ENCODE data around the gene TSPAN17.

Gene TSPAN17

GRCh38 chr5:176643491-176644219 is 3.6 kb upstream of the TSPAN17 start:
- DNase-seq: no peak

DNA sequence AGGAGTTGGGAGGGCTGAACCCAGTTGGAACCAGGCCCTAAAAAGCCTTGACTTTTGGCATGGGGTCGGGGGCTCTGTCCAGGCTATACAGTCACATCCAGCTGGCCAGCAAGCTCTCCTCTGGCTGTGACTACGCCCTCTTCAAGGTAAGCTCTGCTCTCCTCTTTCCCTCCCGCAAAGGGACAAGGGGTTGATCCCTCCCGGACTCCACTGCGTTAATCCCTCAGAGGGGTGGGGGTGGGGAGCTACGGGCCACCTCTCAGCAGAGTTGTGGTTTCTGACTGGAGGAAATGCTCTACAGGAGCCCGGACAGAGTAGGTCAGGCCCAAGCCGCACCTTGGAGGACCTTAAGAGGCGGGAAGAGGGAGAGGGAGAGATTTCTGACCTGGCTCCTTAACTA is 3.0 kb upstream of the TSPAN17 start:
- DNase-seq: no peak

- DNase-seq: no peak
Measured at GRCh38 chr5:176644878-176645670, 2.2 kb upstream of the TSPAN17 start.

DNA sequence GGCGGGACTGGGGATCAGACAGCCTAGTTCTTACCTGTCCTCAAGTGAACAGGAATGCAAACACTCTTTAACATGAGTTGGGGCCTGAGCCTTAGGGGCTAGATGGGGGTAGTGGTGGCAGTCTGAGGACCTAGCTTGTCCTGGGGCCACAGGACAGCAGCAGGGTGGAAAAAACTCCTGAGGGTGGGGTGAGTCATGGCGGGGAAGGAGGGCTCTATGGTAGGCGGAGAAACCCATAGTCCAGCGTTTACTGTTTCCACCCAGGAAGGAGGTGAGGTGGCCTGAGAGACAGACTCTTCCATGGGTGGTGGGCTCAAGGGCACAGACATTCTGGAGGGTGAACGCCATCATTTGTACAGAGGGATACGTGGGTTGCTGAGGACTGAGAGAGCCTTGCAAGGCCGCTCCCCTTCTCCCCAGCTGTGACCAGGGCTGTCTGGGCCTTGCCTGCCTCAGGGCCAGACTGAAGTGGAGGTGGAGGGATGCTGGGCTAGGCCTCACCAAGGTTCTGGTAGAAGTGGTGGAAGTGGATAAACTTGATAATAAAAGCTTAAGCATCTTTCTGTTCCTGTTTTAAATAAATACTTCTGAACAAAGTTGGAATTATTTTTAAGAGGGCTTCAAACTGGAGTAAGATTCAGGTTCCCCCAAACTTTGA is 1.1 kb upstream of the TSPAN17 start:
- no peak for DNase-seq

DNA sequence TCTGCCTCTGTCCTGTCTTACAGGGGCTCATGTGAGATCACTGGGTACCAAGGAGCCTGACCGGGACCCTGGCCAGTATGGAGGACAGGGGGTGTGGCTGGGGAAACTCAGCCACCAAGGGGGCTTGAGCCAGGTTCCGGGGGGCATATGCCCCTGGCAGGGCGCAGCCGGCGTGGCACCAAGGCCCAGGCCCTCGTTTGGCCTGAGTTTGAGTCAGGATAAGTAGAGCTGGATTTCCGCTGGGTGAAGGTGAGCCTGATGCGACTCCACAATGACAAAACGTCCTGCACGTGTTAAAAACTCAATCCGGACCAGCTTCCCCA is 616 bp upstream of the TSPAN17 start:
- no peak for DNase-seq

GRCh38 chr5:176647843-176648473 is 674 bp downstream of the TSPAN17 start:
- DNase-seq: no peak

DNA sequence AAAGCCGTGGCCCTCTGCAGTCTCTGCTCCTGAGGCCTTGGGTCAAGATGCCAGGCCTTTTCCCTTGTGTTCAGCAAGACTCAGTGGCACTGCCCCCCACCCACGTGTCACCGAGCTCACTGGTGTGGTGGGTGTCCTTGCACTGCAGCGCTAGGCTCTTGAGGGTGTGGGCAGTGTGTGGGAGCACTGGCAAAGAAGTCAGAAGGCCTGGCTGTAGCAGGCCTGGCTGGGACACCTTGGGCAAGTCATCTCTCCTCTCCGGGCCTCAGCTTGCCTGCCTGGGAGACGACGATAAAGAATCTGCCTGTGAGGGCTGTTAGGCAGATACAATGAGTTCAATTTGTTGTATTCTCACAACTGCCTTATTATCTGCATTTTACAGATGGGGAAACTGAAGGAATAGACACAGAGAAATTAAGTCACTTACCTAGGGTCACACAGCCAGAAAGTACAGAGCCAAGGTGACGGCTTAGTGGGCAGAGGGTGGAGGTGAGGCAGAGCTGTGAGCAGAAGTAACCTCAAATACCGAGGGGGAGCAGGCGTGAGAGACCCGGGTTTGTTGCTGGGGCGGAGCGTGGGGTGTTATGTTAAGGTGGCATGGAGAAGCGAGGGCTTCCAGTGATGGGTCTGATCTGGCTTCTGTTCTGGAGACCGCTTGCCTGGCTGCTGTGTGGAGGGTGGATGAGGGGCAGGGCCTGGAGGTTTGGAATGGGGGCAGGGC is 1.4 kb downstream of the TSPAN17 start:
- DNase-seq: no peak

- DNase-seq: no peak
Measured at GRCh38 chr5:176650354-176650884, 3.1 kb downstream of the TSPAN17 start.

GRCh38 chr5:176651472-176651980 is 4.2 kb downstream of the TSPAN17 start:
- no peak for DNase-seq

- DNase-seq: no peak
Measured at GRCh38 chr5:176652136-176652535, 4.9 kb downstream of the TSPAN17 start.

DNA sequence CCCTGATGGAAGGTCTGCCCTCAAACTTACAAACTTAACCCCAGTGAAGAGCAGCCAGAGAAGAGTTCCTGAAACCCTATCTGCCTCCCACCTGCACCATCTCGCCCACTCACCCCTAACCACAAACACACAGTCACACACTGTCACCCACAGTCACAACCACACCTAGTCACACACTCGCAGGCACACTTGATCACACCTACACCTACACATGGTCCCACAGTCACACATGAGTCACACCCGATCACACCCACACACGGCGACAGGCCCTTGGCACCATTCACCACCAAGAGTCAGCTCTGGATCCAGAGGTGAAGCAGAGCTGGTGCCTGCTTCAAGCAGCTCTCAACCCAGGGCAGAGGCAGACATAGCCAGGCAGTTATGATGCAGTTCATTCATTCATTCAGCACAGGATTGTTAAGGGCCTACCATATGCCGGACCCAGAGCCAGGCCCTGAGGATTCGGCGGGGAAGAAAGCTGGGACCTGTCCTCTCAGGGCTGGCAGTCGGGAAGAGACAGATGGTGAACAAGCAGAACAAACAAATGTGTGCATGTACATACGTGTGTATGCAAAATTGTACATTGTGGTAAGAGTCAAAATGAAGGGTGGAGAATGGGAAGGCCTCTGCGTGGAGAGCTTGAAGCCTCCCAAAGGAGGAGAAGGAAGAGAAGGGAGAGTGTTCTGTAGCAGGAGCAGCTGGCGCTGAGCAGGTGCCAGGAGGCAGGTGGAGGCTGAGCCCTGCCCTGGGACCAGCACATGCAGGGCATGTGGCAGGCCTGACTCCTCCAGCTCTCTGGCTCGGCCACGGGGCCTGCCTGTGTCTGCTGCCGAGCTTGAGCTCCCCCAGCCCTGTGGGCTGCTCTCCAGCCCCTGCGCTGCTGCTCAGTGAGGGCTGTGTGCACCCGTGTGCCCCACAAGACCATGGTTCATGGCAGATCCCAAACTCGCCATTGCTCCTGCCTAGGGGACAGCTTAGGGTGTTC is 6.4 kb downstream of the TSPAN17 start:
- DNase-seq: no peak

DNA sequence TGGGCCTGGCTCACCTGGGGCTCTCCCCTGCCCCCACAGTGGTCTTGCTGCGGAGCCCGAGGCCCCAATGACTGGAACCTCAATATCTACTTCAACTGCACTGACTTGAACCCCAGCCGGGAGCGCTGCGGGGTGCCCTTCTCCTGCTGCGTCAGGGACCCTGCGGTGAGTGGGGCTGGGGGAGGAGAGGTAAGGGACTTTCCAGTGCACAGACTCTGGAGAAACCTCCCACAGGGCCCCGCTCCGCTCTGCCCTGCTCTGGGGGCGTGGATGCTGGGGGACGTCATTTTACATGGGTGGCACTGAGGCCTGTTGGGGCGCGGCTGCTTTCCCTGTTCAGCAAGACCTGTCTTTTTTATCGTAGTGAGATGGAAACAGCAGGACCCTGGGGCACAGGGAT is 7.6 kb downstream of the TSPAN17 start:
- no peak for DNase-seq

GRCh38 chr5:176656467-176656990 is 9.2 kb downstream of the TSPAN17 start:
- no peak for DNase-seq

DNA sequence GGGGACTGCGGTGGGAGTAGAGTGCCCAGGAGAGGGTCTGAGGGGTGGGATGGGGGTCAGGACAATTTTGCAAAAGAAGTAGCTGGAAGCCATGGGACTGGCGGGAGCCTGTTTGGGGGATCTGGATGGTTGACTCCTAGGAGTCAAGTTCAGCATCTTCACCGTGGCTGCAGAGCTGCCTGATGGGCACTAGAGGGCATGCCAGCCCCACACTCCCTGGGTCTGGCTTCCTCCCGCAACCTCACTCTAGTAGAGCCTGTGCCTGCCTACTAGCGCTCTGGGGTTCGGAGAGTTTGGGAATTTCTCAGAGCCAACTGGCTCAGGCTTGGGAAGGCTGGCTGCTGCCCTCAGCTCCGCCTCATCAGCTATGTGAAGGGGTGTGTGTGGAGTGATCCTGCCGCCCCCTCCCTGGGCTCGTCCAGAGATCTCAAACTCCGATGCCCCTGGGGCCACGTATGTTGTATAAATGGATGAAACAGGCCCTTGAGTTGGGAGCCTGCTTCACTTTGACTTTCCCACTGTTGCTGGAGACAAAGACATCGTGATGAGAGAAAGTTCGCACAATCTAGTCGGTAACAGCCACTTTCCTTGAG is 10.8 kb downstream of the TSPAN17 start:
- DNase-seq: peak in 1 of 2 experiments; percentile 23

DNA sequence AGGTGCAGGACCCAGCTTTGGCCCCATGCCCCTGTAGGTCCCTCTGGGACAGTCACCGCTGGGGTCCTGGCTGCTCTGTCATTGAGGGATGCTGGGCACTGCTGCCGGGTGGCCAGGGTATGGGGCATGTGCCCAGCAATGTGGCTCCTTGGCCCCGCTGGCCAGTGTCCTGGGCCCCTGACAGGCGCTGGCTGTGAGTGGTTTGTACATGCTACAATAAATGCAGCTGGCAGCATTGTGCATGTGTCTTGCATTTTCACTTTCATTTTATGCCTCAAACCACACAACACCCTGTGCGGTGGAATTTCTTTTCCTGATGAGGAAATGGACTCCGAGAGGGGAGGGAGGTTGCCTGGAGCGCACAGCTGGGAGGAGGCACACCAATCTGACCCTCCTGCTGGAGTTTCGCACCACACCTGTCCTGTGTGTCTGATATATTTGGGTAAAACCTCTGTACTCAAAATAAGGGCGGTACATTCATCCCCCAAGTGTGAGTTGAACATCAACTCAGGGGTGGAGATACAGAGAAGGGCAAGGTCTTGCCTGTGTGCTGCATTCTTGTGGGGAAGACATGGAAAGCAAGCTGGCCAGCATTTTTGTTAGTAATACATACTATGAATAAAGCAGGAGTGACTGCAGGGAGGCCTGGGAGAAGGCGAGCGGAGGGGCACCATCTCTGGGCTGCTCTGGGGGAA is 11.7 kb downstream of the TSPAN17 start:
- DNase-seq: no peak

DNA sequence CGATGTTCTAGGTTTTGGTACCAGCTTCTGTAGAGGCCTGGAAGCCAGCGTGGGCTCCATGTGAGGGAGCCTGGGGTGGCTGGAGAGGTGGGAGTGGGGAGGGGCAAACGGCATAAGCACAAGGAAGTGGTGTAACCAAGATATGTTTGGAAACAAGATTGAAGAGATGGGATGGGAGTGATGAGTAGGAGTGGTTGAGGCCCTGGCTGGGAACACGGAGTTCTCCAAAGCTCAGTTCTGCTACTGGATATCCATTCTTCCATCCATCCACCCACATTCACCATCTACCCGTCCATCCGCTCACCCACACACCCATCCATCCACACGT is 12.2 kb downstream of the TSPAN17 start:
- DNase-seq: no peak

- DNase-seq: no peak
Measured at GRCh38 chr5:176659860-176660461, 12.7 kb downstream of the TSPAN17 start.

DNA sequence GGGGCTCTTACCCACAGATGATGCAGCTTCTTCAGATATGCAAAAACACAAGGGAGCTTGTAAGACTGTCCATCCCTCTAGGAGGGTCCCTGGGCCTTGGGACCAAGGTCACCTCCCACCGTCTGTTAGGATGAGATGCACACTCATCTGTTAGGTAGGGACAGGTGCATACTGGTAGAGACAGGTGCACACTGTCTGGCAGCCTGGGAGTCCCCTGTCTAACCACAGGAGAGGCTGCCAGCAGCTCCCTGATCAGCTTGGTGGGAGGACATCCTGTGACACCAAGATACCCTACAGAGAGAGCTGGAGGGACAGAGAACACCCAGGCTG is 13.2 kb downstream of the TSPAN17 start:
- DNase-seq: no peak

GRCh38 chr5:176660860-176661641 is 13.8 kb downstream of the TSPAN17 start:
- peak; percentile 34 to 69 for DNase-seq

All from NCI-H187 (cell line).